LNCaP clone FGC (cell line): ENCODE data around the gene RAB31.

Source experiments
- DNase-seq: peaks from one replicate; pipeline ENCODE4 v3.0.0-alpha.2; 2011; ENCODE audit warnings: low read depth
- H3K4me3 ChIP-seq: 2 replicates; pipeline ENCODE4 v1.5.1; 2011; ENCODE audit warnings: mild to moderate bottlenecking, low read depth, low read length, control low read depth
- TF ChIP-seq, protein P1 (sequence below): IDR thresholded peaks from 2 replicates; pipeline ENCODE4 v1.5.1; 2012; ENCODE audit warnings: mild to moderate bottlenecking; ENCODE audit not compliant: control insufficient read depth, insufficient read depth; ENCODE audit errors: extremely low read depth

The RAB31 gene

DNA sequence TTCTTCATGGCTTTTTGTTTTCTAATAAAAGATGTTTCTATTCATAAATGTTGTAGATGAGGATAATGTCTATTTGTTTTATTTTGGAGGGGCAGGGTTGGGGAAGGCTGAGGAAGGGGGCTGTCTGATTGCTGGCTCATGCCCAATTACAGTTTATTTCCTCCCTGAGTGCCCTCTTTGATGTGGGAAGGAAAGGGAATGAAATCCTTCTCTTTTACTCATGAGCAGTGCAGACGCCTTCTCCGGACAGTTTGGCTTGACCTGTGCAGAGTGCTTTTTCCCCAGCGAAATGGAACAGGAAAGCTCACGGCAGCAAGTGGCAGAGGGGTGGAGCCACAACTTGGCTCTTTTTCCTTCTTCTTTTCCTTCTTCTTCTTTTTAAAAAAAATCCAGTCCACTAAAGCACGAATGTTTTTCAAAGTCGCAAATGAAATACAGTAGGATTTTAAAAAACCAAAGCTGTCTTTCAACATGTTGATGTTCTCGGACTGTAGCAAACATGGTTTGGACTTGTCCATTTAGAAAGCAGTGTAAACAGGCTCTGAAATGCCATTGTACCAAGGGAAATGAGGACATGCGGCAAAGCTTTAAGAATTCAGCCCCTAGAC lies 34.5 kb downstream of the RAB31 start:
- TF ChIP-seq, protein P1, sequence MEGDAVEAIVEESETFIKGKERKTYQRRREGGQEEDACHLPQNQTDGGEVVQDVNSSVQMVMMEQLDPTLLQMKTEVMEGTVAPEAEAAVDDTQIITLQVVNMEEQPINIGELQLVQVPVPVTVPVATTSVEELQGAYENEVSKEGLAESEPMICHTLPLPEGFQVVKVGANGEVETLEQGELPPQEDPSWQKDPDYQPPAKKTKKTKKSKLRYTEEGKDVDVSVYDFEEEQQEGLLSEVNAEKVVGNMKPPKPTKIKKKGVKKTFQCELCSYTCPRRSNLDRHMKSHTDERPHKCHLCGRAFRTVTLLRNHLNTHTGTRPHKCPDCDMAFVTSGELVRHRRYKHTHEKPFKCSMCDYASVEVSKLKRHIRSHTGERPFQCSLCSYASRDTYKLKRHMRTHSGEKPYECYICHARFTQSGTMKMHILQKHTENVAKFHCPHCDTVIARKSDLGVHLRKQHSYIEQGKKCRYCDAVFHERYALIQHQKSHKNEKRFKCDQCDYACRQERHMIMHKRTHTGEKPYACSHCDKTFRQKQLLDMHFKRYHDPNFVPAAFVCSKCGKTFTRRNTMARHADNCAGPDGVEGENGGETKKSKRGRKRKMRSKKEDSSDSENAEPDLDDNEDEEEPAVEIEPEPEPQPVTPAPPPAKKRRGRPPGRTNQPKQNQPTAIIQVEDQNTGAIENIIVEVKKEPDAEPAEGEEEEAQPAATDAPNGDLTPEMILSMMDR = no peak
- no peak overlapping the region for H3K4me3 ChIP-seq
- DNase-seq = no peak

DNA sequence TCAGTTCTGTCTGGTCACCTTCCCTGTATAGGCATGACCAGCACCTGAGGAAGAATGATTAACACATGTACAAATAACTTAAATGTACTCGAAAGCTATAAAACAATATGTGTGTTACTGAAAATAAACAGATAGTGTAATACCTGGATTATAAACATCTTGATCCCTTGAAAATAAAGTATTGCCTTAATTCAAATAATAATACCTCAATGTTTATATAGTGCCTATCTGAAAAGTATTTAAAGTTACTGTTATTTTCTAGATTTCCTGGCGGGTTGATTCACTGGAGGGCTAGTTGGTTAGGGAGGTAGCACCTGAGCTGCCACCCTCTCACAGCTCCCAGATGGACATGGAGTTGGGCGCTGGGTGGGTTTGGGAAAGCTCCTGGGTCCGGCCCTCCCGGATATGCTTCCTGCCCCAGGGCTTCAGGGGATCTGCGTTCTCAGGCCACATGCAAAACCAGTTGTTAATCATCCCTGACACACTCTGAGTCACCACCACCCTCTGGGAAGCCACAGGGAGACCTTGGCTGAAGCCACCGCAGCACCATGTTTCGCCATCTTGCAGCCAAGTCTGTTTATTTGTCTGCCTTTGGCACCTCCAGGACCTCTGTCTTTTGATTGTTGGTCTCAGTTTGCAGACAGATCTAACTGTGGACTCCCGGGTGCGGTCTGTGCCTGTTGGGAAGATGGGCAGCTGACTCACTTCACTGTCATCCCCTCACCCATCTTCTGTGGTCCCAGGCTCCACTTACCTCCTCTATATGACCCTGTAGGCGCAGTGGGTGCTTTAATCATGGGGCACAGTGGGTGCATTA lies 35.3 kb downstream of the RAB31 start:
- DNase-seq = no peak
- H3K4me3 ChIP-seq = no peak overlapping the region
- TF ChIP-seq, protein P1 = no peak

DNA sequence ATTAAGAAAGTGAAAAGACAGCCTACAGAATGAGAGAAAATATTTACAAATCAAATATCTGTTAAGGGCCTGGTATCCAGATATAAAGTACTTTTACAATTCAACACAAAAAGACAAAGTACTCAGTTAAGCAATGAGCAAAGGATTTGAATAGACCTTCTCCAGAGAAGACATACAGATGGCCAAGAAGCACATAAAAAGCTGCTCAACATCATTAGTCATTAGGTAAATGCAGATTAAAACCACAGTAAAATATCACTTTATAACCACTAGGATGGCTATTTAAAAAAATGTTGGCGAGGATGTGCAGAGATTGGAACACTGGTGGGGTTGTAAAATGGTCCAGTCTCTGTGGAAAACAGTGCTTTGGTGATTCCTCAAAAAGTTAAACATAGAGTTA lies 38.9 kb downstream of the RAB31 start:
- TF ChIP-seq, protein P1 = no peak
- no peak for DNase-seq
- no peak overlapping the region for H3K4me3 ChIP-seq

DNA sequence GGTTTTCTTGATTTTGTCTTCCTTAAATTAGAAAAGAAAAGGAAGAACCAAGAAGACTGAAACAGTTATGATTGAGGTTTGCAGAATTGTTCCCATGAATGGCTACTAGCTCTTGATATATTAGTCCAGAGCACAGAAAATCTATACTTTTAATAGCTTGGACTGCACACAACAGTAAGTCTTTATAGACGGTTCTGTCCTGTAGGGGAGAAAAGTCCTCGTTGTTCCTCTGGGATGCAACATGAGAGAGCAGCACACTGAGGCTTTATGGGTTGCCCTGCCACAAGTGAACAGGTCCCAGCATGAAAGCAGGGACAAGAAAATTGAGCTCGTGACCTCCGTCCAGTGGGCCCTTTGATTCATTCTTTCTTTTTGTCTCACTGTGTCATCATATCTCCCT lies 41.5 kb downstream of the RAB31 start:
- TF ChIP-seq, protein P1 = no peak
- no peak overlapping the region for H3K4me3 ChIP-seq
- DNase-seq = no peak

DNA sequence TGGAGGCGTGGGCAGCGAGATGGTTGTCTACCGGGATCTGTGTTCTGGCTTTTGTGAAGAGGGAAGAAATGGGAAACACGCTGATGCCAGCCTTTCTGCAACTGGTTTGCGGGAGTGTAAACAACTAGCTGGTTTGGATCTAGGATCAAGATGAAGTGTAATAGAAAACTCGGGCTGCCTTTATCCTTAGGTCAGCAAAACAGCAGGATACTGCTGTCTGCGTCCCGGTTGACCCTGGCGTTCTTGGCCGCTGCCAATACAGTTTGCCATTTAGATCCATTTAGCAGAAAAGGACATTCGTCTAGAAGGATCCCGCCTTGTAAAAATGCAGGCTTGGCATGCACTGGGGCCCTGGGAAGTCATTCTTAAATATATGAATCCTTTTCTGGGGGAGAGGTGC lies 42.0 kb downstream of the RAB31 start:
- TF ChIP-seq, protein P1 = no peak
- H3K4me3 ChIP-seq = no peak overlapping the region
- no peak for DNase-seq

DNA sequence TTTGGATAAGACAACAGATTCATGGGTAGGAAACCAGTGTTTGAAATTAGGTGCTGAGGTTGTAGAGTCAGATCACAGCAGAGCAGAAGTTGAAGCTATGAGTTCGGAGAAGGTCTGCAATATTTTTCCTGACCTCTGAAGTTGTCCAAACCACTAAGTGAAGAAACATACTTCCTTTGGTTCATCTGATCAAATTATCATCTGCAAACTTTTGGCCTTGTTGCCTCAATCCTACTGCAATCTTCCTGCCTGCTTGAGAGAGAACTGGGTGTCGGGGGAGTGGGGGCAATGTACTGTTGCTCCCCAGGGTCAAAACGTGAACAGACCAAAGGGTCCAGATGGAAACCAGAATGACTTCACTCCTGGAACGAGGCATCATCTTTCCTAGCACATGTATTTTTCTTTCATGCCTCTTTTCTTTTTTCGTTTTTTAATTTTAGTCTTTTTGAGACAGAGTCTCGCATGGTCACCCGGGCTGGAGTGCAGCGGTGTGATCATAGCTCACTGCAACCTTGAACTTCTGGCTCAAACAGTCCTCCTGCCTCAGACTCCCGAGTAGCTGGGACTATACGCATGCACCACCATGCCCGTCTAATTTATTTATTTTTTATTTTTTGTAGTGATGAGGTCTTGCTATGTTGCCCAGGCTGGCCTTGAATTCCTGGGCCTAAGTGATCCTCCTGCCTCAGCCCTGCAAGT lies 42.7 kb downstream of the RAB31 start:
- no peak overlapping the region for H3K4me3 ChIP-seq
- TF ChIP-seq, protein P1 = no peak
- DNase-seq = no peak
